HepG2 (cell line): Measurements from ENCODE around the gene NT5C3B. TPM values are rescaled to one million over a fixed set of nuclear protein-coding genes. Genes with fewer than 3 reads are reported as not detected.
A peak's percentile ranks its signal among the peaks of the same experiment; 100 is the strongest.

Source experiments
- CCDC6 ChIP-seq: sonication (generic); formaldehyde crosslinking; IDR thresholded peaks from 2 replicates; pipeline ENCODE4 v1.8.1; 2022; ENCODE audit warnings: mild to moderate bottlenecking, missing genetic modification reagents, moderate library complexity
- CENPX ChIP-seq: sonication (generic); formaldehyde crosslinking; IDR thresholded peaks from 2 replicates; pipeline ENCODE4 v1.9.0; 2021; ENCODE audit warnings: mild to moderate bottlenecking, missing genetic modification reagents, moderate library complexity
- CREBL2 ChIP-seq: sonication (generic); formaldehyde crosslinking; IDR thresholded peaks from 2 replicates; pipeline ENCODE4 v1.8.1; 2023; ENCODE audit warnings: missing genetic modification reagents, mild to moderate bottlenecking, borderline replicate concordance
- HIVEP1 ChIP-seq: sonication (generic); formaldehyde crosslinking; IDR thresholded peaks from 2 replicates; pipeline ENCODE4 v1.4.0; 2020; ENCODE audit warnings: mild to moderate bottlenecking, missing genetic modification reagents
- KLF9 ChIP-seq: IDR thresholded peaks from 2 replicates; pipeline ENCODE4 v1.6.1; 2016; ENCODE audit warnings: low read depth
- MXD1 ChIP-seq: sonication (generic); formaldehyde crosslinking; IDR thresholded peaks from 2 replicates; pipeline ENCODE4 v1.4.0; 2020; ENCODE audit warnings: mild to moderate bottlenecking, missing genetic modification reagents
- RARG ChIP-seq: sonication (generic); formaldehyde crosslinking; IDR thresholded peaks from 2 replicates; pipeline ENCODE4 v1.4.0; 2020; ENCODE audit warnings: low read depth, mild to moderate bottlenecking, missing genetic modification reagents
- RFX3 ChIP-seq: IDR thresholded peaks from 2 replicates; pipeline ENCODE4 v1.6.1; 2016; ENCODE audit warnings: missing biosample characterization, missing genetic modification reagents
- RNF2 ChIP-seq: fragments of 450-650 bp; conservative IDR thresholded peaks from 2 replicates; pipeline ENCODE4 v1.6.1; 2016; ENCODE audit warnings: low read depth
- SCMH1 ChIP-seq: sonication (generic); formaldehyde crosslinking; IDR thresholded peaks from 2 replicates; pipeline ENCODE4 v1.9.0; 2021; ENCODE audit warnings: missing genetic modification reagents, mild to moderate bottlenecking, borderline replicate concordance
- SMAD1 ChIP-seq: sonication (generic); formaldehyde crosslinking; IDR thresholded peaks from 2 replicates; pipeline ENCODE4 v1.4.0; 2020; ENCODE audit warnings: missing genetic modification reagents, low read depth, mild to moderate bottlenecking, borderline replicate concordance
- SMC3 ChIP-seq: IDR thresholded peaks from 2 replicates; pipeline ENCODE4 v1.6.1; 2011; ENCODE audit warnings: low read length, improper control_type of control experiment
- ZBTB7A ChIP-seq: sonication (generic); formaldehyde crosslinking; IDR thresholded peaks from 2 replicates; pipeline ENCODE4 v1.8.0; 2022; ENCODE audit warnings: mild to moderate bottlenecking, missing genetic modification reagents
- ZFP91 ChIP-seq: sonication (generic); formaldehyde crosslinking; IDR thresholded peaks from 2 replicates; pipeline ENCODE4 v1.9.0; 2022; ENCODE audit warnings: missing genetic modification reagents, mild to moderate bottlenecking, borderline replicate concordance
- ZNF121 ChIP-seq: sonication (generic); formaldehyde crosslinking; IDR thresholded peaks from 2 replicates; pipeline ENCODE4 v1.5.0; 2020; ENCODE audit warnings: mild to moderate bottlenecking, missing genetic modification reagents
- ZNF225 ChIP-seq: sonication (generic); formaldehyde crosslinking; IDR thresholded peaks from 2 replicates; pipeline ENCODE4 v1.4.0; 2020; ENCODE audit warnings: mild to moderate bottlenecking, missing genetic modification reagents
- ZNF263 ChIP-seq: sonication (generic); formaldehyde crosslinking; IDR thresholded peaks from 2 replicates; pipeline ENCODE4 v1.4.0; 2020; ENCODE audit warnings: missing genetic modification reagents
- ZNF280D ChIP-seq: sonication (generic); formaldehyde crosslinking; IDR thresholded peaks from 2 replicates; pipeline ENCODE4 v1.5.1; 2020; ENCODE audit warnings: mild to moderate bottlenecking, missing genetic modification reagents
- ZNF30 ChIP-seq: sonication (generic); formaldehyde crosslinking; IDR thresholded peaks from 2 replicates; pipeline ENCODE4 v1.5.0; 2020; ENCODE audit warnings: mild to moderate bottlenecking, missing genetic modification reagents
- ZNF335 ChIP-seq: sonication (generic); formaldehyde crosslinking; IDR thresholded peaks from 2 replicates; pipeline ENCODE4 v1.4.0; 2020; ENCODE audit warnings: missing genetic modification reagents
- ZNF354B ChIP-seq: sonication (generic); formaldehyde crosslinking; IDR thresholded peaks from 2 replicates; pipeline ENCODE4 v1.8.0; 2022; ENCODE audit warnings: mild to moderate bottlenecking, missing genetic modification reagents
- ZNF367 ChIP-seq: sonication (generic); formaldehyde crosslinking; IDR thresholded peaks from 2 replicates; pipeline ENCODE4 v1.4.0; 2020; ENCODE audit warnings: missing genetic modification reagents, borderline replicate concordance
- polyA plus RNA-seq, 8 experiments: library from polyadenylated mRNA; depleted of rRNA in 3 of 8; stranded (reverse) in 7 of 8; unstranded in 1 of 8; fragments of >200 nt; fragmentation: Illumina TruSeq in 4 of 8; extraction: Trizol in 4 of 8; gene quantifications; 2 replicates each; pipeline versions ENCODE4 v1.2.1 to v1.2.3, GENCODE V29; 2011 to 2016; ENCODE audit warnings: low read depth in 4 of 8, missing spikeins in 1 of 8, mixed read lengths in 1 of 8; ENCODE audit not compliant: insufficient read depth in 1 of 8
- total RNA-seq, 5 experiments: library from RNA; depleted of rRNA; stranded (reverse); fragments of >200 nt; fragmentation: Illumina TruSeq; extraction: Trizol; gene quantifications; 2 replicates each; pipeline ENCODE4 v1.2.3, GENCODE V29; 2016; ENCODE audit warnings: low read depth in 1 of 5
- TF ChIP-seq, protein P1 (sequence below): IDR thresholded peaks from 2 replicates; pipeline ENCODE4 v1.6.1; 2016; ENCODE audit warnings: control low read depth

The NT5C3B gene
- total and polyA plus RNA-seq, 2 of the 13 experiments (the other 11 are each of a cell fraction or from before 2014, with no cell fraction given): 104 to 126 TPM

DNA sequence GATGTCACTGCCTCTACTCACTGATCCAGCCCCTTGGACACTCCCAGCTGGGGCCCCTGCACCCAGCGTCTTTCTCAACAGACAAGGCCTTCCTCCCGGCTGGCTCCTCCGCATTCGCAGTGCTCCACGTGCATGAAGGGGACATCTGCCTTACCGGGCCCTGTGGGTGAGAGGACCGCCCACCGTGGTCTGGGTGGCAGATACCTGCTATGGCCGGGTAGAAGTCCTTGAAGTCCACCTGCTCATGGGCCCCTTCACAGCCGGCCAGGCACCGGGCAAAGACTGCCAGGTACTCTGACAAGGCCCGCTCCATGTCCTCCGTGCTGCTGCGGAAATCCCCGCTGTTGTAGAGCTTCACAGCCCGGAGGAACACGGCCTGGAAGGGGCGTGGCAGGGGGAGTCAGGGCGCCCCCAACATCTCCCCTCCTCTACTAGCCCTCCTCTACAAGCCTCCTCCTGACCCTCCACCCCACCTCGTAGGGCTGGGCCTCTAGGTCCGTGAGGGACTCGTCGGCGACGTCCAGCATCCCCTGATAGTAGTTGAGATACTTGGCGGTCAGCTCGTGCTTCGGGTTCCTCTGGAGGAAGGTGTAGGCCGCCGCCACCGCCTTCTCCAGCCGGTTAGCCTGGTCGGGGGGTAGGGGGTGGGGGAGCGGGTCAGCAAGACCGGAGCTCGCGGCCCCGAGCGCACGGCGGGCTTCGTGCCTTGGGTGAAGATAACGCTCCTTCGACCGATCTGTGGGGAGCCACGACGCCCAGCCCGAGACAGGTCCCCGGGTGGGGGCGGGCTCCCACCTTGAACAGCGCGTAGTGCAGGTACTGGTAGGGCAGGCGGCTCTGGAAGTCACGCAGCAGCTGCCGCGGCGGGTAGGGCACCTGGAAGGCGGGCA, 25.1 kb downstream of the NT5C3B start (continued):
- TF ChIP-seq, protein P1, sequence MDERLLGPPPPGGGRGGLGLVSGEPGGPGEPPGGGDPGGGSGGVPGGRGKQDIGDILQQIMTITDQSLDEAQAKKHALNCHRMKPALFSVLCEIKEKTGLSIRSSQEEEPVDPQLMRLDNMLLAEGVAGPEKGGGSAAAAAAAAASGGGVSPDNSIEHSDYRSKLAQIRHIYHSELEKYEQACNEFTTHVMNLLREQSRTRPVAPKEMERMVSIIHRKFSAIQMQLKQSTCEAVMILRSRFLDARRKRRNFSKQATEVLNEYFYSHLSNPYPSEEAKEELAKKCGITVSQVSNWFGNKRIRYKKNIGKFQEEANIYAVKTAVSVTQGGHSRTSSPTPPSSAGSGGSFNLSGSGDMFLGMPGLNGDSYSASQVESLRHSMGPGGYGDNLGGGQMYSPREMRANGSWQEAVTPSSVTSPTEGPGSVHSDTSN (CRISPR knock-in tag): no peak
- TF ChIP-seq RFX3 (CRISPR knock-in tag) (no peak), ZNF354B (0 out of 2 replicates have a peak, but pooled peaks have one; percentile 2), SMC3 (no peak), ZNF335 (CRISPR knock-in tag) (peak; percentile 5; the same call in 1 of the 2 replicates), MXD1 (peak; percentile 83; the same call in 1 of the 2 replicates), ZNF367 (CRISPR knock-in tag) (no peak), ZFP91 (peak; percentile 84; the same call in 1 of the 2 replicates), CENPX (no peak), CCDC6 (CRISPR knock-in tag) (no peak; the same call in 1 of the 2 replicates), RARG (CRISPR knock-in tag) (no peak), ZNF30 (0 out of 2 replicates have a peak, but pooled peaks have one; percentile 6), HIVEP1 (CRISPR knock-in tag) (0 out of 2 replicates have a peak, but pooled peaks have one; percentile 17), ZNF225 (peak; percentile 23; the same call in 1 of the 2 replicates), ZBTB7A (CRISPR knock-in tag) (no peak; the same call in 1 of the 2 replicates), ZNF280D (CRISPR knock-in tag) (0 out of 2 replicates have a peak, but pooled peaks have one; percentile 18), ZNF121 (CRISPR knock-in tag) (peak; percentile 23; the same call in 1 of the 2 replicates), CREBL2 (CRISPR knock-in tag) (0 out of 2 replicates have a peak, but pooled peaks have one; percentile 30), ZNF263 (CRISPR knock-in tag) (peak; percentile 98), RNF2 (0 out of 2 replicates have a peak, but pooled peaks have one; percentile 14), SMAD1 (0 out of 2 replicates have a peak, but pooled peaks have one; percentile 13), KLF9 (CRISPR knock-in tag) (peak; percentile 73; the same call in 1 of the 2 replicates), SCMH1 (CRISPR knock-in tag) (no peak)
